WTC11 (cell line): Measurements from ENCODE around the gene CRPPA.

ENCODE experiments used
- IRF2 ChIP-seq: sonication (generic); formaldehyde crosslinking; IDR thresholded peaks from 2 replicates; pipeline ENCODE4 v1.8.0; 2022; ENCODE audit warnings: low read depth, missing genetic modification reagents, borderline replicate concordance
- NFE2L1 ChIP-seq: sonication (generic); formaldehyde crosslinking; IDR thresholded peaks from 2 replicates; pipeline ENCODE4 v1.8.1; 2023; ENCODE audit warnings: missing genetic modification reagents
- SP1 ChIP-seq: sonication (generic); formaldehyde crosslinking; conservative IDR thresholded peaks from 2 replicates; pipeline ENCODE4 v1.8.1; 2022; ENCODE audit warnings: missing genetic modification reagents
- ZBTB21 ChIP-seq: sonication (generic); formaldehyde crosslinking; IDR thresholded peaks from 2 replicates; pipeline ENCODE4 v1.8.1; 2023; ENCODE audit warnings: mild to moderate bottlenecking, missing genetic modification reagents, borderline replicate concordance
- ZNF138 ChIP-seq: sonication (generic); formaldehyde crosslinking; conservative IDR thresholded peaks from 2 replicates; pipeline ENCODE4 v1.8.1; 2022; ENCODE audit warnings: mild to moderate bottlenecking, moderate library complexity, missing genetic modification reagents
- TF ChIP-seq, protein P1 (sequence below): fragments of 250-450 bp; sonication (Bioruptor Pico); IDR thresholded peaks from 2 replicates; pipeline ENCODE4 v1.8.0; 2021; ENCODE audit warnings: mild to moderate bottlenecking
- TF ChIP-seq, protein P2 (sequence below): fragments of 200-600 bp; IDR thresholded peaks from 2 replicates; pipeline ENCODE4 v1.8.0; 2022; ENCODE audit warnings: antibody characterized with exemption
- TF ChIP-seq, protein P3 (sequence below): sonication (generic); formaldehyde crosslinking; conservative IDR thresholded peaks from 2 replicates; pipeline ENCODE4 v1.8.1; 2022; ENCODE audit warnings: mild to moderate bottlenecking, missing genetic modification reagents
- TF ChIP-seq, protein P4 (sequence below): sonication (generic); formaldehyde crosslinking; IDR thresholded peaks from 2 replicates; pipeline ENCODE4 v1.8.0; 2022; ENCODE audit warnings: mild to moderate bottlenecking, missing genetic modification reagents
- TF ChIP-seq, protein P5 (sequence below): sonication (generic); formaldehyde crosslinking; IDR thresholded peaks from 2 replicates; pipeline ENCODE4 v1.8.1; 2022; ENCODE audit warnings: mild to moderate bottlenecking, moderate library complexity, missing genetic modification reagents
- TF ChIP-seq, protein P6 (sequence below): fragments of 250-450 bp; sonication (Bioruptor Pico); conservative IDR thresholded peaks from 2 replicates; pipeline ENCODE4 v1.9.0; 2021; ENCODE audit warnings: mild to moderate bottlenecking
- TF ChIP-seq, protein P7 (sequence below): fragments of 250-450 bp; sonication (Bioruptor Pico); IDR thresholded peaks from 2 replicates; pipeline ENCODE4 v1.9.0; 2021; ENCODE audit warnings: mild to moderate bottlenecking

DNA sequence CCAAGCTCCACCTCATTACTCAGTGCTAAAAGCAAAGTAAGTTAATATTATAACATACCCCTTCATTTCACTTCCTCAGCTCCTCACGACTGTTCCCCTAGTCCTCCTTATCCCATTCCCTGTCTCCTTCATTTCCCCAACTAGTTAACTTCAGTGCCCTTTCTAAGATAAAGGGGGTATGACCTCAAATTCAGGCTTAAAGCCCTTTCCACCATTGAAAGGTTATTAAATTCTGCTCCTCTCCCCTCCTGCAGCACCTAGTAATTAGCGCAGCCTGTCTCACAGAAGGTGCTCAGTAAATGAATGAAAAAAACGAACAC is 1.0 kb downstream of the CRPPA start:
- TF ChIP-seq, protein P1, sequence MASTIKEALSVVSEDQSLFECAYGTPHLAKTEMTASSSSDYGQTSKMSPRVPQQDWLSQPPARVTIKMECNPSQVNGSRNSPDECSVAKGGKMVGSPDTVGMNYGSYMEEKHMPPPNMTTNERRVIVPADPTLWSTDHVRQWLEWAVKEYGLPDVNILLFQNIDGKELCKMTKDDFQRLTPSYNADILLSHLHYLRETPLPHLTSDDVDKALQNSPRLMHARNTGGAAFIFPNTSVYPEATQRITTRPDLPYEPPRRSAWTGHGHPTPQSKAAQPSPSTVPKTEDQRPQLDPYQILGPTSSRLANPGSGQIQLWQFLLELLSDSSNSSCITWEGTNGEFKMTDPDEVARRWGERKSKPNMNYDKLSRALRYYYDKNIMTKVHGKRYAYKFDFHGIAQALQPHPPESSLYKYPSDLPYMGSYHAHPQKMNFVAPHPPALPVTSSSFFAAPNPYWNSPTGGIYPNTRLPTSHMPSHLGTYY (CRISPR knock-in tag): no peak
- TF ChIP-seq, protein P2, sequence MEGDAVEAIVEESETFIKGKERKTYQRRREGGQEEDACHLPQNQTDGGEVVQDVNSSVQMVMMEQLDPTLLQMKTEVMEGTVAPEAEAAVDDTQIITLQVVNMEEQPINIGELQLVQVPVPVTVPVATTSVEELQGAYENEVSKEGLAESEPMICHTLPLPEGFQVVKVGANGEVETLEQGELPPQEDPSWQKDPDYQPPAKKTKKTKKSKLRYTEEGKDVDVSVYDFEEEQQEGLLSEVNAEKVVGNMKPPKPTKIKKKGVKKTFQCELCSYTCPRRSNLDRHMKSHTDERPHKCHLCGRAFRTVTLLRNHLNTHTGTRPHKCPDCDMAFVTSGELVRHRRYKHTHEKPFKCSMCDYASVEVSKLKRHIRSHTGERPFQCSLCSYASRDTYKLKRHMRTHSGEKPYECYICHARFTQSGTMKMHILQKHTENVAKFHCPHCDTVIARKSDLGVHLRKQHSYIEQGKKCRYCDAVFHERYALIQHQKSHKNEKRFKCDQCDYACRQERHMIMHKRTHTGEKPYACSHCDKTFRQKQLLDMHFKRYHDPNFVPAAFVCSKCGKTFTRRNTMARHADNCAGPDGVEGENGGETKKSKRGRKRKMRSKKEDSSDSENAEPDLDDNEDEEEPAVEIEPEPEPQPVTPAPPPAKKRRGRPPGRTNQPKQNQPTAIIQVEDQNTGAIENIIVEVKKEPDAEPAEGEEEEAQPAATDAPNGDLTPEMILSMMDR: no peak
- TF ChIP-seq SP1 (CRISPR knock-in tag): no peak
- TF ChIP-seq, protein P3, sequence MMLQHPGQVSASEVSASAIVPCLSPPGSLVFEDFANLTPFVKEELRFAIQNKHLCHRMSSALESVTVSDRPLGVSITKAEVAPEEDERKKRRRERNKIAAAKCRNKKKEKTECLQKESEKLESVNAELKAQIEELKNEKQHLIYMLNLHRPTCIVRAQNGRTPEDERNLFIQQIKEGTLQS (CRISPR knock-in tag): no peak
- TF ChIP-seq, protein P4, sequence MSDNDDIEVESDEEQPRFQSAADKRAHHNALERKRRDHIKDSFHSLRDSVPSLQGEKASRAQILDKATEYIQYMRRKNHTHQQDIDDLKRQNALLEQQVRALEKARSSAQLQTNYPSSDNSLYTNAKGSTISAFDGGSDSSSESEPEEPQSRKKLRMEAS (CRISPR knock-in tag): no peak
- TF ChIP-seq, protein P5, sequence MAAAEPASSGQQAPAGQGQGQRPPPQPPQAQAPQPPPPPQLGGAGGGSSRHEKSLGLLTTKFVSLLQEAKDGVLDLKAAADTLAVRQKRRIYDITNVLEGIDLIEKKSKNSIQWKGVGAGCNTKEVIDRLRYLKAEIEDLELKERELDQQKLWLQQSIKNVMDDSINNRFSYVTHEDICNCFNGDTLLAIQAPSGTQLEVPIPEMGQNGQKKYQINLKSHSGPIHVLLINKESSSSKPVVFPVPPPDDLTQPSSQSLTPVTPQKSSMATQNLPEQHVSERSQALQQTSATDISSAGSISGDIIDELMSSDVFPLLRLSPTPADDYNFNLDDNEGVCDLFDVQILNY (CRISPR knock-in tag): no peak
- no peak for TF ChIP-seq ZNF138 (CRISPR knock-in tag)
- TF ChIP-seq, protein P6, sequence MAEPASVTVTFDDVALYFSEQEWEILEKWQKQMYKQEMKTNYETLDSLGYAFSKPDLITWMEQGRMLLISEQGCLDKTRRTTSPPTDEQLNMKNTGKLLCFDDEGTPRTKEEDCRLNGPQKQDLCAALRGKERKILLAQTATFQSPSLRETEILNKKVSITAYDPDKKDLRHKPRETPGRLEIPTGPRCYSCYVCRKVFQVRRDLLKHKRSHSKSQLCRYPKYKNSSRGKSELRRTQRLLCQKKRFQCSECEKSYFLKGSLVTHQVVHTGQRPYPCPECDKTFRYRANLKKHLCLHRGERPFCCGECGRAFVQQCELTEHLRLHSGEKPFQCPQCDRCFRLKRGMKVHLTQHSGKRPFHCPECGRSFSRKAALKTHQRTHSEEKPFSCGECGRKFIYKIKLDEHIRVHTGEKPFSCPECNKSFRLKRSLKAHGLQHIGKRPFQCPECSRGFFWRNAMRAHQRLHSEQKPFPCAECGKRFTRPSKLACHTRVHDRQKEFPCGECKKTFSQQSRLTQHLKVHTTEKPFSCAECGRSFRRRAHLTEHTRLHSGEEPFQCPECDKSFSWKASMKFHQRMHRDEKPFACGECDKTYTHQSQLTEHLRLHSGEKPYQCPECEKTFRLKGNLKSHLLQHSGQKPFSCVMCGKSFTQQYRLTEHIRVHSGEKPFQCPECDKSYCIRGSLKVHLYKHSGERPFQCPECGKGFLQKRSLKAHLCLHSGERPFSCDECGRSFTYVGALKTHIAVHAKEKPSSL (CRISPR knock-in tag): no peak
- no peak for TF ChIP-seq NFE2L1 (CRISPR knock-in tag)
- TF ChIP-seq, protein P7, sequence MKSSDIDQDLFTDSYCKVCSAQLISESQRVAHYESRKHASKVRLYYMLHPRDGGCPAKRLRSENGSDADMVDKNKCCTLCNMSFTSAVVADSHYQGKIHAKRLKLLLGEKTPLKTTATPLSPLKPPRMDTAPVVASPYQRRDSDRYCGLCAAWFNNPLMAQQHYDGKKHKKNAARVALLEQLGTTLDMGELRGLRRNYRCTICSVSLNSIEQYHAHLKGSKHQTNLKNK (CRISPR knock-in tag): no peak
- TF ChIP-seq ZBTB21: no peak
- TF ChIP-seq IRF2 (CRISPR knock-in tag): no peak
